ENCODE measurements around the gene SFMBT2.

DNA sequence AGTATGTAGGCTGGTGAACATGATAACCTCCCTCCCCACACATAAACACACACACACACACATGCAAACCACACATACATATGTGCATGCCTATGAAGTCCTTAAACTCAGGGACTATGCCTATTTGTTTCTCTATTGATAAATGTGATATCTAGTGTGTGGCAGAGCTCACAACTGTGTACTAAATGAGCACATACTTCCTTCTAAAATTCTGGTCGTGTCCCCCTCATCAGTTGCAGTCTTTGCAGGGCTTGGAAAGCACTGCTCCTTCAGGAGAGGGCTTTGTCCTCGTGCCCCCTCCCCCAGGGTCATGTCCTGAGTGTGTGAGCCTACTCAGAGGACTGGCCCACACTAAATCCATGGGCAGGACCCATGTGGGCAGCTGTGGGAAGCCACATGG is 94.0 kb downstream of the SFMBT2 start:
- TF ChIP-seq RAD21 (conservative IDR thresholded peaks at IDR 0.05 in 1 of 2, IDR thresholded peaks at IDR 0.05 in 1 of 2): no peak
- TF ChIP-seq POLR2A (IDR thresholded peaks at IDR 0.05; ENCODE audit: low read length): no peak
